ENCODE measurements around the gene TIMELESS. TPM values are rescaled to one million over a fixed set of nuclear protein-coding genes. Genes with fewer than 3 reads are reported as not detected.

TIMELESS gene
- total RNA-seq, 1 experiment from 2014 or later = 43.2 TPM

DNA sequence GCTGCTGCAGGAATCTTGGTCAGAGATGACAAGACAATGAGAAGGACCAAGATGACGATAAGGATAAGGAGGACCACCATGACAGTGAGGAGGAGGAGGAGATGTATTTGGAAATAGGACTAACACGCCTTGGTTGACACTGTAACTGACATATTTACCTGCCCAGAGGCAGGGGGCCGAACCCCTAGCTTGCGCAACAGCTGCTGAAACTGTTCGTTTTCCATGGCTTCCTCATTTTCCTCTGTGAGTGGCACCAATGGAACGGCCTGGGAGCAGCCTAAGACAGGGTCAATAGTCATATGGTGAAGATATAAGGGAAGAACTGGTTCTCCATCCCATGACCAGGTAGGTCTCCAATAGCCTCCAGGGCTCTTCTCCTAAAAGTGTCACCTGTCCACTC is 28.8 kb downstream of the TIMELESS start:
- ChIA-PET POLR2A (interaction anchor here (0.6 kb wide), 1 partner anchor 17 kb away, joined by 4 read pairs; no protein-coding TSS in a partner anchor), CTCF (no interaction called here)
- Mint-ChIP-seq H3K27ac (ENCODE audit: unreplicated experiment) (no peak overlapping the region), H3K4me3 (ENCODE audit: unreplicated experiment) (no peak overlapping the region), H3K36me3 (ENCODE audit: insufficient read depth, unreplicated experiment) (peaks cover 17% of the 10 kb centered on the region), H3K9me3 (ENCODE audit: unreplicated experiment) (no peaks in the 10 kb centered on the region), H3K4me1 (ENCODE audit: low read depth, unreplicated experiment) (no peaks in the 10 kb centered on the region), H3K27me3 (ENCODE audit: insufficient read depth, unreplicated experiment) (no peaks in the 10 kb centered on the region)
- intact Hi-C loops (cut with micrococcal nuclease; ENCODE audit: unreplicated experiment) = no loop called here
- H3K9me3 ChIP-seq = no peaks in the 10 kb centered on the region
- no TSS peak for BruUV-seq (replicated peaks)
- no peak for DNase-seq
- TF ChIP-seq CTCF (IDR thresholded peaks at IDR 0.05; ENCODE audit: insufficient read depth in 1 of 2, low read depth in 1 of 2, low read length in 1 of 2, severe bottlenecking in 1 of 2, unreplicated experiment in 1 of 2) = no peak
- H3K4me1 ChIP-seq = no peaks in the 10 kb centered on the region
- H3K36me3 ChIP-seq (ENCODE audit: control insufficient read depth, insufficient read depth, low read length) = peaks cover 3% of the 10 kb centered on the region; the same call in 1 of the 2 replicates
- H3K27me3 ChIP-seq (replicated peaks; ENCODE audit: control insufficient read depth, insufficient read depth, low read length) = no peaks in the 10 kb centered on the region
- no peak overlapping the region for H3K4me3 ChIP-seq (ENCODE audit: low read depth, low read length)

GRCh38 chr12:56417739-56418138 is 31.5 kb downstream of the TIMELESS start:
- Mint-ChIP-seq H3K27me3 (ENCODE audit: insufficient read depth, unreplicated experiment) (no peaks in the 10 kb centered on the region), H3K4me1 (ENCODE audit: low read depth, unreplicated experiment) (no peaks in the 10 kb centered on the region), H3K27ac (ENCODE audit: unreplicated experiment) (no peak overlapping the region), H3K36me3 (ENCODE audit: insufficient read depth, unreplicated experiment) (peaks cover 17% of the 10 kb centered on the region), H3K9me3 (ENCODE audit: unreplicated experiment) (no peaks in the 10 kb centered on the region), H3K4me3 (ENCODE audit: unreplicated experiment) (no peak overlapping the region)
- Histone ChIP-seq H3K9me3 (no peaks in the 10 kb centered on the region), H3K36me3 (ENCODE audit: control insufficient read depth, insufficient read depth, low read length) (peaks cover 3% of the 10 kb centered on the region; the same call in 1 of the 2 replicates), H3K4me3 (ENCODE audit: low read depth, low read length) (no peak overlapping the region), H3K4me1 (no peaks in the 10 kb centered on the region), H3K27me3 (replicated peaks; ENCODE audit: control insufficient read depth, insufficient read depth, low read length) (no peaks in the 10 kb centered on the region)
- POLR2A ChIA-PET = no interaction called here
- BruUV-seq (replicated peaks) = no TSS peak
- CTCF ChIA-PET = no interaction called here
- no peak for TF ChIP-seq CTCF (IDR thresholded peaks at IDR 0.05; ENCODE audit: insufficient read depth in 1 of 2, low read depth in 1 of 2, low read length in 1 of 2, severe bottlenecking in 1 of 2, unreplicated experiment in 1 of 2)
- no peak for DNase-seq
- intact Hi-C loops (cut with micrococcal nuclease; ENCODE audit: unreplicated experiment) = no loop called here

DNA sequence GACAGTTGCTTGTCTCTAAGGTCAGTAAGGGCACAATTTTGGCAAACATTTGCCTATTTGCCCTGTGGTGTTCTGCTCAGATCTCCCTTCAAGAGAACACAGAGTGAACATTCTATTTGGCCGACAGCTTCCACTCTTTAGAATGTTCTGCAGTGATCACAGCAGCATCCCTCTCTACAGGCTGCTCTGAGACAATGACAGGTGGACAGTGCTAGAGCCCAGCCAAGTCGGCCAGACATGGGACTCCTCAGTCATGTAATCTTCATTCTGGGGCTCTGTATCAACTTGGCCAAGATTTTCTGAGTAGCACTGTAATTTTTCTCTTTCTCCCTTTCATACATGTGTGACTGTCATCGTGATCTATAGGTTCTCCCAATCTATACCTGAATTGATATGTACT is 34.8 kb downstream of the TIMELESS start:
- no peak overlapping the region for H3K4me3 Mint-ChIP-seq (ENCODE audit: unreplicated experiment)

More for the DNA sequence above, 34.8 kb downstream of the TIMELESS start:
- peaks cover 2% of the 10 kb centered on the region; the same call in 1 of the 2 replicates for H3K36me3 ChIP-seq (ENCODE audit: control insufficient read depth, insufficient read depth, low read length)
- ChIA-PET POLR2A (no interaction called here), CTCF (no interaction called here)
- Mint-ChIP-seq H3K9me3 (ENCODE audit: unreplicated experiment) (no peaks in the 10 kb centered on the region), H3K4me1 (ENCODE audit: low read depth, unreplicated experiment) (no peaks in the 10 kb centered on the region), H3K27me3 (ENCODE audit: insufficient read depth, unreplicated experiment) (no peaks in the 10 kb centered on the region), H3K27ac (ENCODE audit: unreplicated experiment) (no peak overlapping the region), H3K36me3 (ENCODE audit: insufficient read depth, unreplicated experiment) (peaks cover 25% of the 10 kb centered on the region)
- intact Hi-C loops (cut with micrococcal nuclease; ENCODE audit: unreplicated experiment) = no loop called here
- BruUV-seq (replicated peaks) = no TSS peak
- no peaks in the 10 kb centered on the region for H3K27me3 ChIP-seq (replicated peaks; ENCODE audit: control insufficient read depth, insufficient read depth, low read length)
- H3K9me3 ChIP-seq = no peaks in the 10 kb centered on the region
- no peak for DNase-seq
- TF ChIP-seq CTCF (IDR thresholded peaks at IDR 0.05; ENCODE audit: insufficient read depth in 1 of 2, low read depth in 1 of 2, low read length in 1 of 2, severe bottlenecking in 1 of 2, unreplicated experiment in 1 of 2) = no peak
- H3K4me3 ChIP-seq (ENCODE audit: low read depth, low read length) = no peak overlapping the region
- H3K4me1 ChIP-seq = no peaks in the 10 kb centered on the region

All from Caco-2 (cell line).